Measurements from ENCODE around the gene ADCY4. TPM values are rescaled to one million over a fixed set of nuclear protein-coding genes. Genes with fewer than 3 reads are reported as not detected.

The ADCY4 gene
- total and polyA plus RNA-seq, 10 of the 15 experiments (the other 5 are each of a cell fraction or from before 2014, with no cell fraction given) = 0.05 to 0.87 (median 0.21) TPM; not detected in 1

- Histone ChIP-seq H3K36me3 (ENCODE audit: control insufficient read depth in 2 of 2, insufficient read depth in 2 of 2, low read length in 1 of 2) (no peaks in the 10 kb centered on the region), H2AFZ (ENCODE audit: control insufficient read depth, low read depth, low read length) (no peak overlapping the region), H4K20me1 (ENCODE audit: control insufficient read depth, insufficient read depth) (no peaks in the 10 kb centered on the region), H3K4me3 (no peak overlapping the region), H3K79me2 (ENCODE audit: control insufficient read depth, insufficient read depth, low read length) (peaks cover 2% of the 10 kb centered on the region; the same call in 1 of the 2 replicates), H3K4me1 (ENCODE audit: control insufficient read depth, insufficient read depth, low read length) (peaks cover 49% of the 10 kb centered on the region), H3K9ac (ENCODE audit: control insufficient read depth, insufficient read depth, low read length) (no peak overlapping the region), H3K4me2 (ENCODE audit: control insufficient read depth, insufficient read depth) (no peak overlapping the region), H3K27ac (ENCODE audit: control insufficient read depth, insufficient read depth) (peak overlapping the region; percentile 53; the same call in 1 of the 2 replicates), H3K27me3 (replicated peaks in 1 of 2; ENCODE audit: control insufficient read depth in 2 of 2, insufficient read depth in 2 of 2, low read length in 1 of 2) (no peaks in the 10 kb centered on the region), H3K9me3 (replicated peaks; ENCODE audit: control insufficient read depth, insufficient read depth, low read length) (no peaks in the 10 kb centered on the region; the same call in 2 of the 3 replicates)
- FAIRE-seq (no peak), DNase-seq (ENCODE audit: low read depth, low spot score) (no peak), ATAC-seq (no peak)
- ChIA-PET CTCF (interaction anchor here (3.3 to 17.1 kb wide), 4 partner anchors 8 to 33 kb away, joined by 20 to 269 read pairs (median 148); partner anchors contain the start of genes CIDEB, DHRS1, NOP9 and RABGGTA), SMC1A (ENCODE audit: uncharacterized antibody, unreplicated experiment) (interaction anchor here (1.0 to 11.8 kb wide), 4 partner anchors 11 to 36 kb away, joined by 3 to 115 read pairs (median 20); partner anchors contain the start of genes DHRS1, NOP9 and TINF2), RAD21 (ENCODE audit: unreplicated experiment) (interaction anchor here (0.7 to 4.8 kb wide), 4 partner anchors 12 to 35 kb away, joined by 3 to 34 read pairs (median 20); partner anchors contain the start of gene TINF2), POLR2A (interaction anchor here (1.0 to 3.0 kb wide), 5 partner anchors 19 to 153 kb away, joined by 3 to 15 read pairs (median 4); partner anchors contain the start of gene TINF2)
- in situ Hi-C loops (cut with MboI) = no loop called here
- intact Hi-C loops (cut with micrococcal nuclease; ENCODE audit: unreplicated experiment) = no loop called here
- WGBS (ENCODE audit: insufficient coverage, insufficient replicate concordance, low lambda C conversion rate, missing lambda C conversion rate) = 96% methylated on average over 5 of the region's 5 CpGs
- no TSS peak for BruUV-seq (replicated peaks)
- TF ChIP-seq HDAC6 (IDR thresholded peaks at IDR 0.05; ENCODE audit: unreplicated experiment) (no peak), BCL11A (IDR thresholded peaks at IDR 0.05; ENCODE audit: low read depth, low read length) (no peak), ZNF274 (IDR thresholded peaks at IDR 0.05; ENCODE audit: insufficient read depth, insufficient read length) (no peak), EZH2 (IDR thresholded peaks at IDR 0.05; ENCODE audit: borderline replicate concordance, control insufficient read depth, low read depth, low read length) (no peak), STAT1 (conservative IDR thresholded peaks at IDR 0.05) (no peak), NFXL1 (IDR thresholded peaks at IDR 0.05; ENCODE audit: borderline replicate concordance) (no peak), YY1 (IDR thresholded peaks at IDR 0.05; ENCODE audit: low read depth, low read length) (no peak), KLF5 (IDR thresholded peaks at IDR 0.05; ENCODE audit: partially characterized antibody) (no peak), ZNF207 (IDR thresholded peaks at IDR 0.05; ENCODE audit: borderline replicate concordance) (no peak), FOXM1 (IDR thresholded peaks at IDR 0.05; ENCODE audit: low read depth, low read length) (no peak), ZNF592 (IDR thresholded peaks at IDR 0.05) (no peak), BMI1 (IDR thresholded peaks at IDR 0.05; ENCODE audit: borderline replicate concordance) (no peak), HDAC2 (IDR thresholded peaks at IDR 0.05) (no peak), ZBTB4 (CRISPR knock-in tag; IDR thresholded peaks at IDR 0.05) (no peak), MYB (IDR thresholded peaks at IDR 0.05; ENCODE audit: borderline replicate concordance, low read depth, low read length) (no peak), SMC3 (IDR thresholded peaks at IDR 0.05; ENCODE audit: borderline replicate concordance, low read length) (no peak), CHD4 (IDR thresholded peaks at IDR 0.05) (no peak)
These were observed 56.4 kb downstream of the ADCY4 start for GRCh38 chr14:24278424-24278823.
